Hematopoietic multipotent progenitor cell treated with erythropoietin and hydrocortisone succinate and interleukin-3 and kit ligand, for 4 days (in vitro differentiated cells): ENCODE results near the gene MAPK14.

Source experiments
- DNase-seq: peaks from one replicate; pipeline ENCODE4 v3.0.0-alpha.2; 2015

MAPK14 gene

GRCh38 chr6:36038120-36038876 lies 10.7 kb downstream of the MAPK14 start:
- DNase-seq, result no peak

- DNase-seq, result no peak
Observed at GRCh38 chr6:36039112-36039511, 11.5 kb downstream of the MAPK14 start.

GRCh38 chr6:36040958-36041357 lies 13.3 kb downstream of the MAPK14 start:
- DNase-seq, result no peak

GRCh38 chr6:36042618-36043260 lies 15.1 kb downstream of the MAPK14 start:
- DNase-seq, result no peak

GRCh38 chr6:36049582-36049981 lies 22.0 kb downstream of the MAPK14 start:
- peak; percentile 42 for DNase-seq

GRCh38 chr6:36050305-36050704 lies 22.7 kb downstream of the MAPK14 start:
- DNase-seq, result no peak

GRCh38 chr6:36050947-36051710 lies 23.5 kb downstream of the MAPK14 start:
- DNase-seq, result no peak

GRCh38 chr6:36052097-36052496 lies 24.5 kb downstream of the MAPK14 start:
- DNase-seq, result peak; percentile 45

- no peak for DNase-seq
Observed at GRCh38 chr6:36053878-36054277, 26.3 kb downstream of the MAPK14 start.

GRCh38 chr6:36054415-36054814 lies 26.8 kb downstream of the MAPK14 start:
- DNase-seq, result no peak

- no peak for DNase-seq
Observed at GRCh38 chr6:36054956-36055355, 27.3 kb downstream of the MAPK14 start.

- DNase-seq, result no peak
Observed at GRCh38 chr6:36056178-36056577, 28.6 kb downstream of the MAPK14 start.

- no peak for DNase-seq
Observed at GRCh38 chr6:36061236-36061635, 33.6 kb downstream of the MAPK14 start.

- no peak for DNase-seq
Observed at GRCh38 chr6:36062247-36062646, 34.6 kb downstream of the MAPK14 start.

GRCh38 chr6:36063318-36064060 lies 35.9 kb downstream of the MAPK14 start:
- peak; percentile 67 for DNase-seq

- peak; percentile 53 for DNase-seq
Observed at GRCh38 chr6:36064770-36065396, 37.3 kb downstream of the MAPK14 start.

GRCh38 chr6:36065916-36066315 lies 38.3 kb downstream of the MAPK14 start:
- DNase-seq, result peak; percentile 67

- no peak for DNase-seq
Observed at GRCh38 chr6:36066817-36067216, 39.2 kb downstream of the MAPK14 start.

- DNase-seq, result peak; percentile 93
Observed at GRCh38 chr6:36067374-36068011, 39.9 kb downstream of the MAPK14 start.

- no peak for DNase-seq
Observed at GRCh38 chr6:36068012-36068392, 40.4 kb downstream of the MAPK14 start.

- peak; percentile 28 for DNase-seq
Observed at GRCh38 chr6:36068586-36068985, 41.0 kb downstream of the MAPK14 start.

- no peak for DNase-seq
Observed at GRCh38 chr6:36069573-36069972, 42.0 kb downstream of the MAPK14 start.
